Putamen (tissue), 1 donor: ENCODE measurements around the gene COL7A1.
A peak's percentile ranks its signal among the peaks of the same experiment; 100 is the strongest.

Experiments
- DNase-seq: peaks from one replicate; pipeline ENCODE4 v3.0.0-alpha.2; 2016; ENCODE audit warnings: low spot score

Gene COL7A1

DNA sequence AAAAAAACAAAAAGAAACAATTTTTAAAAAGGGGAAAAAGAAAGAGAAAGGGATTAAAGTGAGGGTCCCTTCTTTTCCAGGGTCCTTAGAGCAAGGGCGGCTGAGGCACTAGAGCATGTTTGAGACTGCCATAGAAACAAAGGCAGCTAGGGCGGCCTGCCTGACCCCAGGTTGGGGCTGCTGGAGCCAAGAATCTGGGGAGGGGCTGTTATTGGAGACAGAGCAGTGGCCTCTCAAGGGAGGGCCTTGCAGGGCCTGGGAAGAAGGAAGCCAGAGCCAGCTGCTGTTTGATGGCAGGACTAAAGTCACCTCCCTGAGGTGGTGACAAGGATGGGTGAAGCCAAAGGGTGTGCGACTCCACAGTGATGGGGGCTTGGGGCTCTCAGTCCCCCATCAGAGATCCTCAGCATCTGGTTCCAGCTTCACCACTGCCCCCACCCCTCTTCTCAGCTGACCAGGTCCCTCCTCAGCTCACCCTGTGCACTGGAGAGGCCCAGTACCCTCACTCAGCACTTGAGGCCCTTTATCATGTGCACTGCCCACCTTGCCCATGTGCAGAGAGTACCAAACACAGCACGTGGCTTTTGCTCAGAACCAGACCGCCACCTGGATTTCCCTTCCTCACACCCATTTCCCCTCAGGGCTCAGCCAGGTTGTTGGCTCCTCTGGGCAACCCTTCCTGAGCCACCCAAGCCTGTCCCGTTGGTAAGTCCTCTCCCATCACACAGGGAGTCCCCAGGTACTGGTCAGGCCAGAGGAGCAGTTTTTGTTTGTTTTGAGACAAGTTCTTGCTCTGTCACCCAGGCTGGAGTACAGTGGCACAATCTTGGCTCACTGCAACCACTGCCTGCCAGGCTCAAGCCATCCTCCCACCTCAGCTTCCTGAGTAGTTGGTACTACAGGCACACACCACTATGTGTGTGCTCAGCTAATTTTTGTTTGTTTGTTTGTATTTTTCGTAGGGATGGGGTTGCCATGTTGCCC lies 24.7 kb upstream of the COL7A1 start:
- no peak for DNase-seq

- no peak for DNase-seq
Observed at GRCh38 chr3:48617559-48617958, 22.4 kb upstream of the COL7A1 start.

DNA sequence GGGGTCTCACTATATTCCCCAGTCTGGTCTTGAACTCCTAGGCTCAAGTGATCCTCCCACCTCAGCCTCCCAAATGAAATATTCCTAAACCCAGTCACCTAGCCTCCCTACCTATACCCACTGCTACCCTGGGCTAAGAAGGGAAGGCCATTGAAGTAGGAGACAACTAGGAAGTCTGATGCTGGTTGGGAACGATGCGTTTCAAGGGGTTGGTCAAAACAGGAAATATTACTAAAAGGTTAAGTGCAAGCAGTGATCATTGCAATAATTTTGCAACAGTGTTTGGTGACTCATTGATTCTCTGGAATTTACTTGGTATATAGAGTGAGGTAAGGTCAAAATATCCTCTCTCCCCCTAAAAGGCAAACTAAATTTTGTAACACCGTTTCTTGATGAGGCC lies 18.9 kb upstream of the COL7A1 start:
- no peak for DNase-seq

GRCh38 chr3:48612309-48612708 lies 17.2 kb upstream of the COL7A1 start:
- DNase-seq, result no peak

GRCh38 chr3:48609088-48610005 lies 14.2 kb upstream of the COL7A1 start, which contains the start of gene UQCRC1:
Gene UQCRC1, minus strand, starts transcription at chr3:48609646. Its CDS starts 26 bp downstream, at chr3:48609620.
- DNase-seq, result peak; percentile 89

DNA sequence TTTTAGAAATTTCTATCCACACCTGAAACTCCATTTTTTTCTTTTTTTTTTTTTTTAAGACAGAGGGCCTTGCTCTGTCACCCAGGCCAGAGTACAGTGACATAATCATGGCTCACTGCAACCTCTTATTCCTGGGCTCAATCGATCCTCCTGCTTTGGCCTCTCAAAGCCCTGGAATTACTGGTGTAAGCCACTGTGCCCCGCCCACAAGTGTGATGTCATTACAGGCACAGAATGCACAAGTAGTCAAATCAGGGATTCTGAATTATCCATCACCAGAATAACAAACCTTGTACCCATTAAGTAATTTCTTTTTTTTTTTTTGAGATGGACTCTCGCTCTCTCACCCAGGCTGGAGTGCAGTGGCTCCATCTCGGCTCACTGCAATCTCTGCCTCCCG lies 12.4 kb upstream of the COL7A1 start:
- no peak for DNase-seq

DNA sequence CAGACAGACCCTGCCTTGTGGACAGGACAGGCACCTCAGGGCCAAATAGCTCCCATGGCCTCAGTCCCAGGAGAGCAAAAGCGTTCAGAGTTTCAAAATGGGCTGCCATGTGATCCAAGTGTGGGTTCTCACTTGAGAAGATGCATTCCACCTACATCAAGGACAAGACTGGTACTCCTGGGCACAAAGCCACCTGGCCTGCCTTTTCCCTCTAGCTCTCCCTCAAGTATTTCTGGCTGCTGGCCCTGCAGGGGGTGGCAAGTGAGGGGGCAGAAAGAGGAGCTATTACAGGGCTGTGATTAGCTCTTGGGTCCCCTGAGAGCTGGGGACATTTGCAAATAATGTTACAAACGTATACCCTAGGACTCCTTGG lies 6.5 kb upstream of the COL7A1 start:
- DNase-seq, result no peak

DNA sequence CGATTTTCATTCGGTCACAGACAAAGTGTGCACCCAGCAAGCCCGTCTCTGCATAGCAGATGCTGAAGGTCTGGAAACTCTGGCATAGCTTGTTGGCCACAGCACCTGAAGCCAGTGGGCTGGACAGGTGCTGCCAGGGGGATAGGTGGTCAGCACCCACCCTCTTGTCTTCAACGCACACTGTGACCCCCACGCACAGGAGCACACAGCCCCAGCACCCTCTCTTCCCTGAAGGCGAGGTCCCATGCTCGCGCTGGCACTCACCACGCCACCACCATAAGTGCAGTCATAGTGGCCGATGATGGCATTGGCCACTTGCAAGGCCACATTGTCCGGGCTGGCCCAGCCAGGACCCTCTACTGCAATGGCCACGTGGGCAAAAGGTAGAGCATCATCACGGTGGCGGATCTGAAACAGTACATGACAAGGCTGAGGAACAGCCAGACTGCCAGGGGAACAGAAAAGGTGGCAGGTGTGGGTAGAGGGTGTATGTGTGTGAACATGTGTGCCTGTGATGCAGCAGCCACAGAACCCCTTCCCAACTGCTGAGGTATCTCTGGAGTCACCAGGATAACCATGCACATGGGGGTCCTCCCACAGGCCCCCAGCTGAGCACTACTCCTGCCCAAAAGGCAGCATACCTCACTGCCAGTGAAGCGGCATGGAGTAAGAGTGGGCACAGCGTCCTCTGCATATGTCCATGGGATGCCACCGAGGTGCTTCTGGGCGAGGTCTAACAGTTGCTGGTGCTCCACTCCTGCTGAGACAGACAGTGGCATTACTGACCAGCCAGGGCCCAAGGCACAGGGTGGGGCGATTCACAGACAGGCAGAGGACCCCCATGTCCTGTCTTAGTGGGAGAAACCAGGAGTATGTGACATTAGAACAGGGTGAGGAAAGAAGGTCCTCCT lies 5.8 kb upstream of the COL7A1 start:
- DNase-seq, result no peak

- no peak for DNase-seq
Observed at GRCh38 chr3:48599509-48600285, 4.6 kb upstream of the COL7A1 start.

- no peak for DNase-seq
Observed at GRCh38 chr3:48599077-48599501, 4.0 kb upstream of the COL7A1 start.

DNA sequence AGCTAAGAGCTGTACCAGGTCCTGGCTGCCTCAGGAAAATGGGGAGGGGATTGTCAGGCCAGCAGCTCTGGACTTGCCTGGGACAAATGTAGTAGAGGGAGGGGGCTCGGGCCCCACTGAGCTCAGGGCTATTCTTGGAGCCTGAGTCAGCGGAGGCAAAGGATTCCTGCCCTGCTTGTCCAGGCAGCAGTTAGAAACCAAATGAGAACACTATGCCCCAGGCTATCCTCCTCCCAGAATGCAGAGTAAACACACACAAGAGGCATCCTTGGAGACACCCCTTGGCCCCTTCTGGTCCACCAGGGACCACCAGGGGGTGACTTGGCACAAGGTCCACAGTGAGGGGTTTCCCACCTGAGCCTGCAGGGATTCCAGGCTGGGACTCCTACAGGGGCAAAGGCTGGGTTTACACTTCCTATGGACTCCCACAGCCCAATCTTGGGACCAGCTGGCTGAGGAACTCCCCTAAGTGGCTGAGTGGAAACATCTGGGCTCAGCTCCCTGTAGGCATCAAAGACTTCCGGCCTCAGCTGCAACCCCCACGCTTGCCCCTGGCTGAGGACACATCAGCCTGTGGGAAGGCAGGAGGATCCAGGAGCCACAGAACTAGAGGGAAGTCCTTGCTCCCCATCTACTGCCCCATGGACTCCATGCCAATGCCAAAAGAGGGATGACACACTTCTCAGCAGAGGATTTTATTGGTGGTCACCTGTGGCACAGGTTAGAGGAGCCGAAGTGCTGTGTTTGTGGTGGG lies 3.4 kb upstream of the COL7A1 start:
- no peak for DNase-seq

- no peak for DNase-seq
Observed at GRCh38 chr3:48597408-48597800, 2.3 kb upstream of the COL7A1 start.

- no peak for DNase-seq
Observed at GRCh38 chr3:48596676-48597407, 1.7 kb upstream of the COL7A1 start.

DNA sequence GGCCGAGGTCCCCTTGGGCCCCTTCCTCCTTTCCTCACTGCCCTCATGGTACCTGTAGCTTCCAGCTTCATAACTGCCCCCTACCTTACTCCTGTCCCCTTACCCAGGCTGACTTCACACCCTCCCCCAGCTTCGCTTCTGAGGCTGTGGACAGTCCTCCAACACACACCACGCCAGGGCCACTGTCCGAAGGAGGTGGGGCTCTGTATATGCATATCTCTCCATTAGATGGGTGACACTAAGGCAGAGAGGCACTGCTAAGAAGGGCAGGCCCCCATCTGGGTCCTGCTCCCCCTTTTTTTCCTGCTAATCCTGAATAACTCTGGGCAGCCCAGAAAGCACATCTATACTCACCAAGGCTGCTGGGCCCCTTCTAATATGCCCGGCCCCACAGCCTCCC lies 1.0 kb upstream of the COL7A1 start:
- DNase-seq, result no peak

GRCh38 chr3:48595526-48596121 lies 495 bp upstream of the COL7A1 start:
- no peak for DNase-seq

GRCh38 chr3:48594417-48595049 lies 596 bp downstream of the COL7A1 start:
- DNase-seq, result no peak

DNA sequence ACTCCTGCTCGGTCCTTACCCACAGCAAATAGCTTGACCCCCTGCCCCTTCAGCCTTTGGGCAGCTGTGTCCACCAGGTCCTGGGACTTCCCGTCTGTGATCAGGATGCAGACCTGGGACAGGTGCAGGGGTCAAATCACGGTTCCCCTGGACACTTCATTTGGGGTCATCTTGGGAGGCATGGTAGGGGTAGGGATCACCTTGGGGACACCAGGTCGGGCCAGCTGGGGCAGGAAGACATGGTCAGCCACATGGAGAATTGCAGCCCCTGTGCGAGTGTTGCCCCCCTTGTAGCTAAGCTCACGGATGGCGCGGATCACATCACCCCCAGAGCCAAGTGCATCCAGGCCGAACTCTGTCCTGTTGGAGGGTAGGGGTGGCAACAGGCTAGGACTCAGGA lies 1.8 kb downstream of the COL7A1 start:
- DNase-seq, result no peak

DNA sequence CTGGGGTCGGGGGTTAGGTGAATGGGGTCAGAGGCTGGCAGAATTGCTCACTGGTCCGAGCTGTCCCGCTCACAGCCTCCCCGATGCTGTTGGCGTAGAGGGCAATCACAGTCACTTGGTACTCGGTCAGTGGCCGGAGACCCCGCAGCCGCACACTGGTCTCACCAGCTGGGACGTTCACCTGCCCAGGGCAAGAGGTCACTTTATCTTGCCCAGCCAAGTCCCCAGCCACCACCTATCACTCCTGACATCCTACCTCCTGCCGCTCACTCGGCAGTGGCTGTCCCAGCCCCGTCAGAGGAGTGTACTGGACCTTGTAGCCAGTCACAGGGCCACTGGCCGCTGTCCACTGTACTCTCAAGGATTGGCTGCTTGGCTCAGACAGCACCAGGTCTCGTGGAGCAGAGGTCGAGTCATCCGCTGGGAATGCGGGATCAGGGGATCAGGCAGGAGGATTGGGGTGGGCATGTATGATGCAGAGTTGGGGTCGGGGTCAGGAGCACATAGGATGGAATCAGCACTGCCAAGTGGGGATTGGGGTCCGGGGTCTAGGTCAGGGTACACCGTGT lies 2.5 kb downstream of the COL7A1 start:
- DNase-seq, result no peak
